K562 (cell line): ENCODE data around the gene MDH2. TPM values are rescaled to one million over a fixed set of nuclear protein-coding genes. Genes with fewer than 3 reads are reported as not detected.

Experiments
- ARHGAP35 ChIP-seq: fragments of 450-650 bp; IDR thresholded peaks from 2 replicates; pipeline ENCODE4 v1.6.1; 2018; ENCODE audit not compliant: partially characterized antibody
- CXXC5 ChIP-seq: fragments of 250-450 bp; sonication (Bioruptor Pico); IDR thresholded peaks from 2 replicates; pipeline ENCODE4 v1.8.0; 2022; ENCODE audit warnings: inconsistent platforms, mild to moderate bottlenecking, moderate library complexity
- DIDO1 ChIP-seq: fragments of 450-650 bp; IDR thresholded peaks from 2 replicates; pipeline ENCODE4 v1.6.1; 2016; ENCODE audit warnings: low read depth, missing biosample characterization, missing genetic modification characterization
- E4F1 ChIP-seq: fragments of 250-450 bp; sonication (Bioruptor Pico); IDR thresholded peaks from 2 replicates; pipeline ENCODE4 v1.5.0; 2021; ENCODE audit warnings: mild to moderate bottlenecking, borderline replicate concordance
- FOXK2 ChIP-seq, 2 experiments: fragments of 450-650 bp; IDR thresholded peaks in 1 of 2; conservative IDR thresholded peaks in 1 of 2; 2 replicates each; pipeline ENCODE4 v1.6.1; 2016; ENCODE audit warnings: low read depth in 2 of 2, mild to moderate bottlenecking in 1 of 2
- MCM7 ChIP-seq, 2 experiments: fragments of 450-650 bp; IDR thresholded peaks; 2 replicates each; pipeline ENCODE4 v1.6.1; 2016 to 2018
- MYBL2 ChIP-seq, 2 experiments: fragments of 450-650 bp in 1 of 2; sonication (generic) in 1 of 2; formaldehyde crosslinking in 1 of 2; IDR thresholded peaks; 2 replicates each; pipeline versions ENCODE4 v1.6.1 to v1.8.1; 2017 to 2022; ENCODE audit warnings: borderline replicate concordance in 1 of 2, inconsistent platforms in 1 of 2, low read depth in 1 of 2, mild to moderate bottlenecking in 1 of 2, missing genetic modification reagents in 1 of 2, moderate library complexity in 1 of 2
- NELFE ChIP-seq: IDR thresholded peaks from 2 replicates; pipeline ENCODE4 v1.6.1; 2011; ENCODE audit warnings: mild to moderate bottlenecking; ENCODE audit not compliant: insufficient read depth, insufficient read length
- NR1H2 ChIP-seq: sonication (generic); formaldehyde crosslinking; IDR thresholded peaks from 2 replicates; pipeline ENCODE4 v1.4.0; 2020; ENCODE audit warnings: mild to moderate bottlenecking, missing genetic modification reagents
- RHOXF2B ChIP-seq: fragments of 250-450 bp; sonication (Bioruptor Pico); conservative IDR thresholded peaks from 2 replicates; pipeline ENCODE4 v1.5.1; 2021
- SAP30 ChIP-seq: fragments of 200-600 bp; sonication (generic); IDR thresholded peaks from 2 replicates; pipeline ENCODE4 v1.6.1; 2012; ENCODE audit warnings: borderline replicate concordance, low read depth, mild to moderate bottlenecking, moderate library complexity, low read length, control low read depth, inconsistent platforms; ENCODE audit not compliant: insufficient read depth, poor library complexity, severe bottlenecking
- SMAD4 ChIP-seq: fragments of 250-450 bp; sonication (Bioruptor Pico); conservative IDR thresholded peaks from 2 replicates; pipeline ENCODE4 v1.8.0; 2021; ENCODE audit warnings: inconsistent platforms, mild to moderate bottlenecking, moderate library complexity
- TCF7 ChIP-seq: sonication (generic); IDR thresholded peaks from 2 replicates; pipeline ENCODE4 v1.6.1; 2016; ENCODE audit warnings: antibody characterized with exemption, borderline replicate concordance
- TEAD1 ChIP-seq, 2 experiments: fragments of 450-650 bp in 1 of 2; sonication (generic) in 1 of 2; formaldehyde crosslinking; IDR thresholded peaks; 2 replicates each; pipeline versions ENCODE4 v1.4.0 to v1.8.0; 2020 to 2022; ENCODE audit warnings: mild to moderate bottlenecking in 2 of 2, missing genetic modification reagents in 1 of 2
- THAP7 ChIP-seq: fragments of 250-450 bp; sonication (Bioruptor Pico); IDR thresholded peaks from 2 replicates; pipeline ENCODE4 v1.5.0; 2021
- XRCC4 ChIP-seq: IDR thresholded peaks from one replicate; pipeline ENCODE4 v1.6.1; 2011; ENCODE audit not compliant: insufficient read depth, insufficient read length; ENCODE audit errors: extremely low read depth
- ZNF311 ChIP-seq: fragments of 250-450 bp; sonication (Bioruptor Pico); IDR thresholded peaks from 2 replicates; pipeline ENCODE4 v1.4.0; 2020; ENCODE audit warnings: mild to moderate bottlenecking, moderate library complexity
- ZNF512 ChIP-seq: IDR thresholded peaks from 2 replicates; pipeline ENCODE4 v1.6.1; 2016; ENCODE audit warnings: missing genetic modification characterization, missing compliant biosample characterization
- polyA plus RNA-seq, 8 experiments: library from polyadenylated mRNA; depleted of rRNA in 4 of 8; stranded (reverse) in 5 of 8; unstranded in 3 of 8; fragments of >200 nt; fragmentation: Nextera tagmentation in 2 of 8; fragmentation: Illumina TruSeq in 1 of 8; extraction: Ambion mirVana in 2 of 8; extraction: Trizol in 1 of 8; gene quantifications; 2 replicates each; pipeline versions ENCODE4 v1.2.1 to v1.2.3, GENCODE V29; 2011 to 2014; ENCODE audit warnings: inconsistent platforms in 1 of 8, missing spikeins in 1 of 8
- total RNA-seq, 7 experiments: library from RNA; depleted of rRNA in 6 of 7; stranded (reverse); fragments of >200 nt in 6 of 7; fragmentation: Illumina TruSeq in 2 of 7; extraction: Trizol in 2 of 7; gene quantifications; 2 replicates each; pipeline versions ENCODE4 v1.2.1 to v1.2.3, GENCODE V29; 2011 to 2021; ENCODE audit warnings: low replicate concordance in 1 of 7

Gene MDH2
- total and polyA plus RNA-seq, 9 of the 15 experiments (the other 6 are each of a cell fraction or from before 2014, with no cell fraction given) = 106 to 701 (median 242) TPM

GRCh38 chr7:76016191-76016947 is 31.5 kb upstream of the MDH2 start (continued):
- TF ChIP-seq ZNF512 (no peak), CXXC5 (CRISPR knock-in tag) (no peak), THAP7 (CRISPR knock-in tag) (0 out of 2 replicates have a peak, but pooled peaks have one; percentile 49), MYBL2 (IDR thresholded peaks at IDR 0.05; ENCODE audit: low read depth) (no peak), MYBL2 (CRISPR knock-in tag; IDR thresholded peaks at IDR 0.05; ENCODE audit: borderline replicate concordance) (no peak), DIDO1 (tag) (no peak), RHOXF2B (CRISPR knock-in tag) (peak; percentile 83; the same call in 1 of the 2 replicates), NELFE (no peak), FOXK2 (conservative IDR thresholded peaks at IDR 0.05 in 1 of 2, IDR thresholded peaks at IDR 0.05 in 1 of 2; ENCODE audit: low read depth in 2 of 2) (no peak), ARHGAP35 (no peak), SMAD4 (CRISPR knock-in tag) (no peak), TEAD1 (CRISPR knock-in tag; IDR thresholded peaks at IDR 0.05) (peak in 1 of 2 experiments; percentile 24; a peak in 1 of 4 replicates), MCM7 (IDR thresholded peaks at IDR 0.05) (no peak), NR1H2 (CRISPR knock-in tag) (no peak), E4F1 (peak; percentile 74; the same call in 1 of the 2 replicates), ZNF311 (no peak), SAP30 (no peak), XRCC4 (no peak), TCF7 (no peak)
